Small intestine (tissue), 7 donors: Measurements from ENCODE around the gene SULT4A1. TPM values are rescaled to one million over a fixed set of nuclear protein-coding genes. Genes with fewer than 3 reads are reported as not detected.

ENCODE experiments used
- DNase-seq, 2 donors: peaks; one replicate each; pipeline versions ENCODE4 v3.0.0 to v3.0.0-alpha.2; 2013
- FAIRE-seq: peaks from 2 replicates; lab custom pipeline; 2012; peaks lifted over from hg19 to GRCh38; lab: Jason Lieb, UNC
- H3K27ac ChIP-seq, 3 donors: one replicate each; pipeline ENCODE4 v1.5.1; 2013; ENCODE audit warnings: low read length in 2 of 3, mild to moderate bottlenecking in 2 of 3, control low read depth in 1 of 3, inconsistent platforms in 1 of 3, low read depth in 1 of 3, moderate library complexity in 1 of 3
- H3K27me3 ChIP-seq, 3 donors: one replicate each; pipeline ENCODE4 v1.6.1; 2013; ENCODE audit warnings: low read length in 3 of 3, inconsistent platforms in 1 of 3; ENCODE audit not compliant: control insufficient read depth in 3 of 3, insufficient read depth in 3 of 3
- H3K36me3 ChIP-seq, 3 donors: one replicate each; pipeline ENCODE4 v1.6.1; 2013; ENCODE audit warnings: low read length in 3 of 3, inconsistent platforms in 1 of 3, low read depth in 1 of 3, mild to moderate bottlenecking in 1 of 3, moderate library complexity in 1 of 3; ENCODE audit not compliant: control insufficient read depth in 3 of 3, insufficient read depth in 2 of 3
- H3K4me1 ChIP-seq, 3 donors: one replicate each; pipeline ENCODE4 v1.6.1; 2013; ENCODE audit warnings: low read length in 2 of 3, inconsistent platforms in 1 of 3, low read depth in 1 of 3, mild to moderate bottlenecking in 1 of 3, moderate library complexity in 1 of 3; ENCODE audit not compliant: control insufficient read depth in 3 of 3, insufficient read depth in 2 of 3
- H3K4me3 ChIP-seq, 3 donors: one replicate each; pipeline ENCODE4 v1.5.1; 2013; ENCODE audit warnings: low read length in 3 of 3, control low read depth in 1 of 3, inconsistent platforms in 1 of 3, low read depth in 1 of 3, mild to moderate bottlenecking in 1 of 3, moderate library complexity in 1 of 3
- H3K9me3 ChIP-seq, 2 donors: one replicate each; pipeline ENCODE4 v1.6.1; 2013; ENCODE audit warnings: low read depth in 1 of 2, low read length in 1 of 2; ENCODE audit not compliant: control insufficient read depth in 2 of 2, insufficient read depth in 1 of 2
- WGBS, 3 donors: extraction: QIAGEN DNeasy Blood & Tissue Kit; methylation state at CpG; one replicate each; pipeline ENCODE4 v1.1.7; 2013; 5-methylcytosine and 5-hydroxymethylcytosine counted together
- polyA plus RNA-seq, 4 donors: library from polyadenylated mRNA; stranded (reverse) in 3 of 4; unstranded in 1 of 4; fragments of 200-250 nt in 3 of 4; fragments of 120-200 nt in 1 of 4; gene quantifications; one replicate each; pipeline versions ENCODE4 v1.2.1 to v1.2.3, GENCODE V29; 2013
- donor health status: healthy with polysubstance abuse.
- donor health status: control.
- donor health status: control.
- donor health status: Bipolar disorder and iron deficiency.
- donor health status: healthy.

The SULT4A1 gene
- polyA plus RNA-seq, 4 donors: 0.53 to 60.4 (median 17.9) TPM

GRCh38 chr22:43847376-43848289, 14.7 kb downstream of the SULT4A1 start:
- no peaks in the 10 kb centered on the region for H3K9me3 ChIP-seq
- peaks cover 0 to 4% (median 0%) of the 10 kb centered on the region in 3 donors for H3K4me1 ChIP-seq
- DNase-seq (no peak), FAIRE-seq (no peak)
- no peak overlapping the region for H3K4me3 ChIP-seq
- 60 to 77% (median 61%) methylated on average over 14 of the region's 14 CpGs for WGBS, 3 donors
- no peak overlapping the region for H3K27ac ChIP-seq
- H3K27me3 ChIP-seq: peaks cover 0 to 1% (median 0%) of the 10 kb centered on the region in 3 donors
- H3K36me3 ChIP-seq: no peaks in the 10 kb centered on the region

GRCh38 chr22:43846966-43847365, 15.3 kb downstream of the SULT4A1 start:
- no peak for DNase-seq

GRCh38 chr22:43845981-43846380, 16.3 kb downstream of the SULT4A1 start:
- Histone ChIP-seq H3K27ac (no peak overlapping the region), H3K9me3 (no peaks in the 10 kb centered on the region), H3K36me3 (no peaks in the 10 kb centered on the region), H3K4me1 (peaks cover 0 to 3% (median 0%) of the 10 kb centered on the region in 3 donors), H3K4me3 (no peak overlapping the region), H3K27me3 (no peaks in the 10 kb centered on the region)
- 81 to 92% (median 90%) methylated on average over 11 of the region's 11 CpGs for WGBS, 3 donors
- DNase-seq: no peak
- FAIRE-seq: no peak

More at GRCh38 chr22:43846966-43847365, 15.3 kb downstream of the SULT4A1 start:
- Histone ChIP-seq H3K4me3 (no peak overlapping the region), H3K36me3 (no peaks in the 10 kb centered on the region), H3K27me3 (peaks cover 0 to 1% (median 0%) of the 10 kb centered on the region in 3 donors), H3K4me1 (peaks cover 0 to 3% (median 0%) of the 10 kb centered on the region in 3 donors), H3K9me3 (no peaks in the 10 kb centered on the region), H3K27ac (no peak overlapping the region)
- no peak for FAIRE-seq
- 43 to 62% (median 55%) methylated on average over 11 of the region's 11 CpGs for whole genome bisulfite sequencing, 3 donors

- FAIRE-seq: no peak
- no peak overlapping the region for H3K27ac ChIP-seq
These were observed 17.5 kb downstream of the SULT4A1 start for GRCh38 chr22:43844560-43845545.

GRCh38 chr22:43843783-43844530, 18.4 kb downstream of the SULT4A1 start:
- Histone ChIP-seq H3K4me1 (peaks cover 0 to 3% (median 0%) of the 10 kb centered on the region in 3 donors), H3K27me3 (no peaks in the 10 kb centered on the region), H3K9me3 (no peaks in the 10 kb centered on the region), H3K36me3 (peaks cover 0 to under 1% (median 0%) of the 10 kb centered on the region in 3 donors), H3K4me3 (no peak overlapping the region), H3K27ac (no peak overlapping the region)
- FAIRE-seq: no peak
- no peak for DNase-seq
- WGBS, 3 donors: 85 to 91% (median 88%) methylated on average over 21 of the region's 21 CpGs

More at GRCh38 chr22:43844560-43845545, 17.5 kb downstream of the SULT4A1 start:
- no peak for DNase-seq
- H3K27me3 ChIP-seq: no peaks in the 10 kb centered on the region
- no peaks in the 10 kb centered on the region for H3K9me3 ChIP-seq
- peaks cover 0 to 3% (median 0%) of the 10 kb centered on the region in 3 donors for H3K4me1 ChIP-seq
- H3K36me3 ChIP-seq: no peaks in the 10 kb centered on the region
- H3K4me3 ChIP-seq: no peak overlapping the region
- WGBS, 3 donors: 82 to 87% (median 85%) methylated on average over 31 of the region's 31 CpGs

GRCh38 chr22:43841742-43842141, 20.6 kb downstream of the SULT4A1 start:
- 92 to 93% (median 92%) methylated on average over 20 to 21 of the region's 21 CpGs for WGBS, 3 donors
- H3K27me3 ChIP-seq: no peaks in the 10 kb centered on the region
- H3K9me3 ChIP-seq: no peaks in the 10 kb centered on the region
- H3K4me1 ChIP-seq: no peaks in the 10 kb centered on the region
- H3K4me3 ChIP-seq: no peak overlapping the region
- H3K36me3 ChIP-seq: peaks cover 0 to 6% (median 0%) of the 10 kb centered on the region in 3 donors
- H3K27ac ChIP-seq: no peak overlapping the region
- FAIRE-seq (no peak), DNase-seq (no peak)

- FAIRE-seq: no peak
- DNase-seq: no peak
- WGBS, 3 donors: 85 to 91% (median 89%) methylated on average over 16 of the region's 16 CpGs
These were observed 21.5 kb downstream of the SULT4A1 start for GRCh38 chr22:43840851-43841250.

More at GRCh38 chr22:43840851-43841250, 21.5 kb downstream of the SULT4A1 start:
- Histone ChIP-seq H3K27me3 (no peaks in the 10 kb centered on the region), H3K4me3 (no peak overlapping the region), H3K4me1 (no peaks in the 10 kb centered on the region), H3K9me3 (no peaks in the 10 kb centered on the region), H3K27ac (no peak overlapping the region), H3K36me3 (peaks cover 0 to 6% (median 0%) of the 10 kb centered on the region in 3 donors)
